Ovary (tissue), 3 donors: ENCODE measurements around the gene AMPD2.

Experiments
- EP300 ChIP-seq: sonication (generic); formaldehyde crosslinking; IDR thresholded peaks from one replicate; pipeline ENCODE4 v1.6.1; 2017; ENCODE audit warnings: antibody characterized with exemption
- POLR2A ChIP-seq: fragments of 450-650 bp; IDR thresholded peaks from one replicate; pipeline ENCODE4 v1.6.1; 2017; ENCODE audit warnings: antibody characterized with exemption, mild to moderate bottlenecking, moderate library complexity
- TF ChIP-seq, protein P1 (sequence below), 3 donors: fragments of 450-650 bp in 2 of 3; fragments of 200-600 bp in 1 of 3; IDR thresholded peaks; one replicate each; pipeline versions ENCODE4 v1.5.1 to v1.8.0; 2016 to 2022; ENCODE audit warnings: antibody characterized with exemption in 3 of 3, mild to moderate bottlenecking in 1 of 3
- donor health status: DM: no; HTN: no; CAD: no.

GRCh38 chr1:109657970-109658369 lies 38.3 kb downstream of the AMPD2 start:
- TF ChIP-seq POLR2A (no peak), EP300 (no peak)
- TF ChIP-seq, protein P1, sequence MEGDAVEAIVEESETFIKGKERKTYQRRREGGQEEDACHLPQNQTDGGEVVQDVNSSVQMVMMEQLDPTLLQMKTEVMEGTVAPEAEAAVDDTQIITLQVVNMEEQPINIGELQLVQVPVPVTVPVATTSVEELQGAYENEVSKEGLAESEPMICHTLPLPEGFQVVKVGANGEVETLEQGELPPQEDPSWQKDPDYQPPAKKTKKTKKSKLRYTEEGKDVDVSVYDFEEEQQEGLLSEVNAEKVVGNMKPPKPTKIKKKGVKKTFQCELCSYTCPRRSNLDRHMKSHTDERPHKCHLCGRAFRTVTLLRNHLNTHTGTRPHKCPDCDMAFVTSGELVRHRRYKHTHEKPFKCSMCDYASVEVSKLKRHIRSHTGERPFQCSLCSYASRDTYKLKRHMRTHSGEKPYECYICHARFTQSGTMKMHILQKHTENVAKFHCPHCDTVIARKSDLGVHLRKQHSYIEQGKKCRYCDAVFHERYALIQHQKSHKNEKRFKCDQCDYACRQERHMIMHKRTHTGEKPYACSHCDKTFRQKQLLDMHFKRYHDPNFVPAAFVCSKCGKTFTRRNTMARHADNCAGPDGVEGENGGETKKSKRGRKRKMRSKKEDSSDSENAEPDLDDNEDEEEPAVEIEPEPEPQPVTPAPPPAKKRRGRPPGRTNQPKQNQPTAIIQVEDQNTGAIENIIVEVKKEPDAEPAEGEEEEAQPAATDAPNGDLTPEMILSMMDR (IDR thresholded peaks at IDR 0.05): no peak
